ENCODE data around the gene TTC23.
"Not testable (repeated sequence)": the region's sequence is repeated elsewhere in the genome, so short reads cannot be mapped to it uniquely, and the experiment has no call there.

TTC23 gene

GRCh38 chr15:99248000-99248715, 1.2 kb downstream of the TTC23 start:
- peak; percentile 12 to 46 (median 34) for DNase-seq

DNA sequence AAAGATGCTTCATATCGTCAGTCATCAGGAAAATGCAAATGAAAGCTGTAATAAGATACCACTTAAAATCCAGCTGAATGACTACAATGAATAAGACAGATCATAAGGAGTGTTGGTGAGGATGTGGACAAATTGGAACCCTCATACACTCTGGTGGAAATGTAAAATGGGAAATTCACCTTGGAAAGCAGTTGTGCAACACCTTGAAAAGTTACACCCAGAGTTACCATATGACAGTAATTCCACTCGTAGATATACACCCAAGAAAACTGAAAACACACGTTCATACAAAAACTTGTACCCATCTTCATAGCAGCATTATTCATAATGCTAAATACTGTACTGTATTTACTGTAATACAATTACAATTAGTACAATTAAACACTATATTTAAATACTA, 2.3 kb downstream of the TTC23 start:
- no peak for DNase-seq

DNA sequence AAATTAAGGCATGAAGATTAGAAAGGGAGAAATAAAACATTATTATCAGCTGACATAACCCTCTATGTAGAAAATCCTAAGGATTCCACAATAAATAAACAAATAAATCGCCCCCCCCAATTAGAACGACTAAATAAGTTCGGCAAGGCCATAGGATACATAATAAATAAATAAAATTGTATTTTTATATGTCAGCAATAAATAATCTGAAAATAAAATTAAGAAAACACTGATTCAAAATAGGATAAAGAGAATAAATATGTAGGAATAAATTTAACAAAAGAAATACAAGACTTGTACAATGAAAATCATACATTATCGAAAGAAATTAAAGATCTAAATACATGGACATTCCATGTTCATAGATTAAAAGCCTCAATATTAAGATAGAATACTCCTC, 5.1 kb downstream of the TTC23 start:
- DNase-seq, result no peak

- DNase-seq, result no peak
These were observed 7.6 kb downstream of the TTC23 start for GRCh38 chr15:99241752-99242151.

DNA sequence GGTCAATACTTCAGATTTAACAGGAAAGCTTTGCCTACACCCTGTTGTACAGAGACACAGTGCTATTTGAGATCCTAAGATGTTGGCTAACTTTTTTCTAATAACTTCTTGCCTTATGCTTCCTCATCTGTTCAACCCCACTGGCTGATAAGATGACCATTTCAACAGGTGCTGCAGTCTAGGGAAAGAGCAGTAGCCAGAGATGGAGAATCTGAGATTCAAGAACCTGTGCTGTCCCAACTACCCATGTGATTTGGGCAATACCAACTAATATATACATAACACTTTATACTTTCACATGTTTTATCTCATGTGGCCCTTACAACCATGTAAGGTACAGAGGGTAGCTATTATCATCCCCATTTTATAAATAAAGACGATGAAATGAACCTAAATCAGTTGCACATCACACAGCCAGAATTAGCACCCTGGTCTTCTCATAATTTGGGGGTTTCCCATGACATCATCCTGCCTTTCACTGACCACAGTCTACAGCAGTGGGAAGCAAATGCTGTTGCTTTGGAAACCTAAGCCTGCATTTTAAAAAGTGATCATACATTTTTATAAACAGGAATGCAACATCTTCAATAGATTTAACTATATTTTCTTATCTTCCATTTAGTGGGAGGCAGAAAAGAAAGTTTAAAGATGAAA, 9.7 kb downstream of the TTC23 start:
- DNase-seq, result peak; percentile 13 to 57 (median 44)

GRCh38 chr15:99238849-99239248, 10.5 kb downstream of the TTC23 start:
- DNase-seq, result no peak

DNA sequence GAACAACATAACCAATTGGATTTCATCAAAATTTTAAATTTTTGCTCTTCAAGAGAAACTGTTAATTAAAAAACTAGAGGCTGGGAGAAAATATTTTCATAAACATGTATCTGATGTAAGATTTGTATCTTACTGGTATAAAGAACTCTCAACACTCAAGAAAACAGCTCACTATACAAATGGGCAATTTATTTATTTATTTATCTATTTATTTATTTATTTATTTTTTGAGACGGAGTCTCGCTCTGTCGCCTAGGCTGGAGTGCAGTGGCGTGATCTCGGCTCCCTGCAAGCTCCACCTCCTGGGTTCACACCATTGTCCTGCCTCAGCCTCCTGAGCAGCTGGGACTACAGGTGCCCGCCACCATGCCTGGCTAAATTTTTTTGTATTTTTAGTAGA, 15.2 kb downstream of the TTC23 start:
- DNase-seq, result not testable (repeated sequence)

- no peak for DNase-seq
These were observed 16.6 kb downstream of the TTC23 start for GRCh38 chr15:99232740-99233139.

GRCh38 chr15:99230867-99231266, 18.5 kb downstream of the TTC23 start:
- no peak for DNase-seq

GRCh38 chr15:99228120-99228770, 21.1 kb downstream of the TTC23 start:
- no peak for DNase-seq

GRCh38 chr15:99226802-99227201, 22.6 kb downstream of the TTC23 start:
- no peak for DNase-seq

DNA sequence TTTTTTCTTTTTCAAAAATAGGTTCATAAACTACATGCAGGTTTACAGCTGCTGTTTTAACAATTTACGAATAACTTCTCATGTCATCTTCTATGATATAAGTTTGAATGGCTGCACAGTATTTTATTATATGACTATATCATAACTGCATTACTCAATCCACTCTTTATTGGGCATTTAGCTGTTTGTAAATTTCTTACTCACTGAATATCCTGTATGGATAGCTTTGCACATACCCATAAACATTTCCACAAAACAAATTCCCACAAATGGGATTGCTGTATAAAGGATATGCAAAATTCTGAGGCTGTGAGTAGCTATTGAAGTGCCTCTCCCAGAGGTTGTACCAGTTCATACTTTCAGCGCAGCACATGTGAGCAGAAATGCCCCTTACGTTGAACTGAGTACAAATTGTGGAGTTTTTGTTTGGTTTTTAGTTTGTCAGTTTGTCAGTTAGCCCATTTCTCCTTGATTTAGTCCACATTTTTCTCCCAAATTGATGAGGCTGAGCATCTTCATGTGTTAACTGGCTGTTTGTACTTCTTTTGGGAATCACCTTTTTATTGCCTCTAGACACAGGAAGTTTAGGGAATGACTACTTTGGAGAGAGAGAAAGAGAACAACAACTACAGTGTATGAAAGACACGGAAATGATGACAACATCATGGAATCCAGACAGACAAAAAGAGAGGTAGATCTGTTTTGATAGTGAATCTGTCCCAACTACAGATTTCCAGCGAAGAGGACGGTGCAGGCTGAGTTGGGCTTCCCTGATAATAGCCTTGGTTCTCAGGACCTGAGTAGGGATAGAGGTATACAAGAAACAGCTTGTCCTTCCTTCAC, 24.8 kb downstream of the TTC23 start:
- DNase-seq, result no peak

DNA sequence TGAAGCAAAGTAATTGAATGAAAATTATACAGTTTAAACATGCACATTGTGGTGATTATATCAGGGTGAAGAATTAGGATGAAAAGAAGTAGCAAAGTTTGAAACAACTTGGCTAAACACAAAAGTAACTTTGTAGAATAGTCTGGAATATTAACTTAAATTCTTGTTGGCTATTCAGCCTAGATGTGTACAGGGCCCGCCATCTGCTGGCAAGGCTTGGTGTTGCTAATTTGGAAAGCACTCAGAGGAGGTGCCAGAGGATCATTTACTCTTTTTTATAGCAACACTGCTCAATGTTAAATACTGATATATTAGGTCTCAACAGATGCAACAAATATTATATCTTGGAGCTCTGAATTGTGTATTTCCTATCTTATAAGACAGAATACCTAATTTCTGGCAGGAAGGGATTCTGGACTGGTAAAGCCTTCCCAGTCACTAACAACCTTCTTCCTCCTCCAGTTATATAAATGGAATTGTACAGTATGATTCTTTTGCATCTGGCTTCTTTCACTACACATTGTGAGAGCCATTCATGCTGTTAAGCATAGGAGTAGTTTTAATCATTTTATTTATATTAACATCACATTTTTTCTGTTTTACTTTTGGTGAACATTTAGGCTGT, 36.1 kb downstream of the TTC23 start:
- DNase-seq, result peak; percentile 66 to 83 (median 76)

- no peak for DNase-seq
These were observed 37.0 kb downstream of the TTC23 start for GRCh38 chr15:99212406-99212805.

DNA sequence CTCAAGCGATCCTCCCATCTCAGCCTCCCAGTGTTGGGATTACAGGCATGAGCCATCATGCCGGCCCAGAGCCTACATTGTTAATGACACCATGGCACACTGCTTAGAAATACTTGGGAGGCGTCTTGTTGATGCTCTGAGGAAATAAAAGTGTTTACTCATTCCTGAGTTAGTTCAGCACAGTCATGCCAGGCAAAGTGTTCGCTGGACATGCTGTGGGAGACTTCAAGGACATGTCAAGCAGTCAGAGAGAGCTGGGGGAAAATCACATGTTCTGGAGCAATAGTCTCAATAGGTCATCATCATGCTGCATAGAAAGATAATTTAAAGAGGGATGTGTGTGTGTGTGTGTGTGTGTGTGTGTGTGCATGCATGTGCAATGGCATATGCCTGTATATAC, 37.5 kb downstream of the TTC23 start:
- DNase-seq, result peak in 1 of 4 experiments; percentile 26

DNA sequence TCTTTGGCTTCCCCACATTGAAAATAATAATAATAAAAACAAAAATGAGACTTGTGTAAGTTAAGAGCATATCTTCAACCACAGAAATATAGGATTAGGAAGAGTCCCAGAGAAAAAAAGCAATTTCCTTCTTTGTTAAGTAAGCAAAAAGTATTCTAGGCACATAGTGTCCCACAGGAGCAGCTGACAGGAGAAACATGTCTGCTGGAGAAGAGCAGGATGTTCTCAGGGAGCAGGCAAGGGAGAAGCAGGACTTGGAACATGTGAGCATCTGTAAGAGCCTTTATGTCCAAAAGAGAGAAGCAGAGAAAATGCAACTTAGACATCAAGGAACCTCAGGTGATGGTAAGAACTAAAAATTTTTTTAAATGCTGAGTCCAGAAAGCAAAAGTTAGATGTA, 39.0 kb downstream of the TTC23 start:
- DNase-seq, result no peak

DNA sequence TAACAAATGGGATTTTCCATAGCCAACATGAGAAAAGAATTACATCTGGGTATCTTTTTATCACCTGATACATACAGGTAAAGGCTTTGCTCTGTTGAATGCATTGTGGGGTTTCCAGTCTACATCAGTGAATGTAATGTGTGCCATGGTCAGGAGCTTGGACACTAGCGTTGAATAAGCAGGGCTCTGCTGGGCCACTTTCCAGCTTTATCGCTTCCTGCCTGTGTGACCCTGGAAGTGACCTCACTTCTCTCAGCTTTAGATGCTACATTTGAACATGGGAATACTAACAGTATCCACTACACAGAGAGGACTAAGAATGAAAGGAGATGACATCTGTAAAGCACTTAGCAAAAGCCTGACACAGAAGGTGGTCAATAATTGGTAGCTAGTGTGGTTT, 40.1 kb downstream of the TTC23 start:
- DNase-seq, result no peak

- DNase-seq, result no peak
These were observed 41.7 kb downstream of the TTC23 start for GRCh38 chr15:99207672-99208071.

- DNase-seq, result no peak
These were observed 47.2 kb downstream of the TTC23 start for GRCh38 chr15:99202176-99202552.

DNA sequence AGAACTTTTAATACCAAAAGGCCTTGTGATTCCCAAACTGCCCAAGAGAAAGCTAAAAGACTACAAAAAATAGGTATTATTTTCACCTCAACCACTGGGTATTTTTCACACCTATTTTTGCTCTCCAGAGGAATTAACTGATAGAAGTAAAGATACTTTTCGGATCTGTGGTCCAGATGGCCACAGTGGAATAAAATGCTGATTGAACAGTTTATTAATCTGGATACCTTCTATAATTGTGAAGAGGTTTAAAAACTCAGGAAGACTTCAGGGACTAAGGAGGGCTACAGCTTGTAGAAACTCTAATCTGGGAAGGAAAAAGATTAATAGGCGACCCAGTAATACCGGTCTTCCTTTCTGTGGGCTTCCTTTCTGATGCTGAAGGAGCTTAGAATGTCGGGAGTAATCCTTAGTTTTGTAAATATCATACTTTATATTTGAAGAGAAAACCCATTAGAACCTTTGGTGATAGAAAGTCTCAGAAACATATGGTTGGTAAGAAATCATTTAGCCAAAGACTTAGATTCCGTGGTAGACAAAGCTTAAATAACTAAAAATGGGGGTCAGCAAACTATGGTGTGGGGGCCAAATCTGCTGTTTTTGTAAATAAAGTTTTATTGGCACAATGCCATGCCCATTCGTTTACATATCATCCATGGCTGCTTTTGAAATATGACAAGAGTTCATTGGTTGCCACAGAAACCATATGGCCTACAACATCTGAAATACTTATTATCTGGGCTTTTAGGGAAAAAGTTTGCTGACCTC, 47.8 kb downstream of the TTC23 start:
- no peak for DNase-seq

GRCh38 chr15:99197856-99198255, 51.5 kb downstream of the TTC23 start:
- DNase-seq, result no peak

DNA sequence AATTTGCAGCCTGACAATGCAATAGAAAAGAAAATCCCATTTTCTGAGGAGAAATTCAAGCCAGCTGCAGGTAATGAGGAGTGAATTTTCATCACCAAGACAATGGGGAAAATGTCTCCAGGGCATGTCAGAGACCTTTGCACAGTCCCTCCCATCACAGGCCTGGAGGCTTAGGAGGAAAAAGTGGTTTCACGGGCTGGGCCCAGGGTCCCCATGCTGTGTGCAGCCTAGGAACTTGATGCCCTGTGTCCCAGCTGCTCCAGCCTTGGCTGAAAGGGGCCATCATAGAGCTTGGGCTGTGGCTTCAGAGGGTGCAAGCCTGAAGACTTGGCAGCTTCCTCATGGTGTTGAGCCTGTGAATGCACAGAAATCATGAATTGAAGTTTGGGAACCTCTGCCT, 57.2 kb downstream of the TTC23 start:
- DNase-seq, result not testable (repeated sequence)
